IPS DF 6.9 (cell line): ENCODE measurements around the gene EFNA3.
"Not testable (repeated sequence)": the region's sequence is repeated elsewhere in the genome, so short reads cannot be mapped to it uniquely, and the experiment has no call there.

Experiments used
- DNase-seq: peaks from one replicate; pipeline ENCODE4 v3.0.0-alpha.2; 2013; ENCODE audit warnings: low read depth, low spot score
- H3K27ac ChIP-seq: one replicate; pipeline ENCODE4 v1.5.1; 2013; ENCODE audit warnings: low read length, control low read depth
- H3K27me3 ChIP-seq: 2 replicates; pipeline ENCODE4 v1.6.1; 2013; ENCODE audit warnings: mild to moderate bottlenecking, low read length; ENCODE audit not compliant: control insufficient read depth, insufficient read depth
- H3K36me3 ChIP-seq: 2 replicates; pipeline ENCODE4 v1.6.1; 2013; ENCODE audit warnings: low read length; ENCODE audit not compliant: control insufficient read depth, insufficient read depth
- H3K4me1 ChIP-seq: 2 replicates; pipeline ENCODE4 v1.6.1; 2013; ENCODE audit warnings: low read length; ENCODE audit not compliant: control insufficient read depth, insufficient read depth
- H3K4me3 ChIP-seq: 2 replicates; pipeline ENCODE4 v1.5.1; 2013; ENCODE audit warnings: mild to moderate bottlenecking, low read length
- H3K9me3 ChIP-seq: 2 replicates; pipeline ENCODE4 v1.6.1; 2013; ENCODE audit warnings: low read length, inconsistent platforms; ENCODE audit not compliant: control insufficient read depth, insufficient read depth
- WGBS: extraction: QIAGEN DNeasy Blood & Tissue Kit; methylation state at CpG from one replicate; pipeline ENCODE4 v1.1.7; 2013; ENCODE audit warnings: mixed read lengths, missing lambda C conversion rate; ENCODE audit not compliant: insufficient read length, insufficient coverage; 5-methylcytosine and 5-hydroxymethylcytosine counted together

The EFNA3 gene

DNA sequence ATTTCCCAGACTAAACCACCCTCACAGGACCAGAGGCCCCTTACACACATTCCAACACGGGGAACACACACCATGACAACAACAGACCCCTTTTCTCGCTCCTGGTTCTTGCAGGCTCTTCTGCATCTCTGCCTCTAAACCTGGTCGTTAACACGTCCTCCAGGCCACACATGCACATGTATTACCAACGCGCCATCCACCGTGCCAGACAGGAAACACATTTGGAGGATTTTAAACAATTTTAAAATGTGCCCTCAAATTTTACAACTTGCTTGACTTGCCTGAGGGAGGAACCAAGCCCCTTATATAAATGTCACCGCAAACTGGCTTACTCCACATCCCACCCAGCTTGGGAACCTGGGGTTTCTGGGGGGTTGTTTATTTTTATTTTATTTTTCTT, 32.2 kb downstream of the EFNA3 start:
- no CpG with 5 or more reads among the region's 8 CpGs for WGBS
- no peaks in the 10 kb centered on the region for H3K9me3 ChIP-seq
- H3K27me3 ChIP-seq: no peaks in the 10 kb centered on the region; the same call in 1 of the 2 replicates
- H3K36me3 ChIP-seq: no peaks in the 10 kb centered on the region
- DNase-seq: no peak
- 0 out of 2 replicates have a peak, but pooled peaks cover 2% of the 10 kb centered on the region for H3K4me1 ChIP-seq
- no peak overlapping the region for H3K27ac ChIP-seq
- H3K4me3 ChIP-seq: no peak overlapping the region

DNA sequence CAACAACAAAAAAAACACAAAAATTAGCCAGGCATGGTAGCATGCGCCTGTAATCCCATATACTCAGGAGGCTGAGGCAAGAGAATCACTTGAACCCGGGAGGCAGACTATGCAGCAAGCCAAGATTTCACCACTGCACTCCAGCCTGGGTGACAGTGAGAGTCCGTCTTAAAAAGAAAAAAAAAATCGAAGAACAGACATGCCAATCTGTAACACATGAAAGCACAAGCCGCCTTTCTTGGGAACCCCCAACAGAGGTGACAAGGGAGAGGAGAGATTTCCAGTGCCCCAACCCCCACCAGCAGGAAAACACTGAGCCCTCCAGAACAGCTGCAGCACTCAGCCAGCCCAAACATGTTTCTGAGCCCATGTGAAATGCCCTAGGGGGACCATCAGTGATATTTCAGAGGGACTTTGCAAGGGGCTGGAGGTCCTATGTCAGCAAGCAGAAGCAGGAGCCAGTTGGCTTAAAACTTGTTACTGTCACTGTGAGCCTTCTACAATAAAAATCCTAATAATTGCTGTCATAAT, 34.9 kb downstream of the EFNA3 start:
- no peak overlapping the region for H3K27ac ChIP-seq
- no peak overlapping the region for H3K4me3 ChIP-seq
- H3K4me1 ChIP-seq: 0 out of 2 replicates have a peak, but pooled peaks cover 2% of the 10 kb centered on the region
- no peaks in the 10 kb centered on the region for H3K36me3 ChIP-seq
- no peak for DNase-seq
- no peaks in the 10 kb centered on the region; the same call in 1 of the 2 replicates for H3K27me3 ChIP-seq
- no CpG with 5 or more reads among the region's 5 CpGs for WGBS
- H3K9me3 ChIP-seq: no peaks in the 10 kb centered on the region

DNA sequence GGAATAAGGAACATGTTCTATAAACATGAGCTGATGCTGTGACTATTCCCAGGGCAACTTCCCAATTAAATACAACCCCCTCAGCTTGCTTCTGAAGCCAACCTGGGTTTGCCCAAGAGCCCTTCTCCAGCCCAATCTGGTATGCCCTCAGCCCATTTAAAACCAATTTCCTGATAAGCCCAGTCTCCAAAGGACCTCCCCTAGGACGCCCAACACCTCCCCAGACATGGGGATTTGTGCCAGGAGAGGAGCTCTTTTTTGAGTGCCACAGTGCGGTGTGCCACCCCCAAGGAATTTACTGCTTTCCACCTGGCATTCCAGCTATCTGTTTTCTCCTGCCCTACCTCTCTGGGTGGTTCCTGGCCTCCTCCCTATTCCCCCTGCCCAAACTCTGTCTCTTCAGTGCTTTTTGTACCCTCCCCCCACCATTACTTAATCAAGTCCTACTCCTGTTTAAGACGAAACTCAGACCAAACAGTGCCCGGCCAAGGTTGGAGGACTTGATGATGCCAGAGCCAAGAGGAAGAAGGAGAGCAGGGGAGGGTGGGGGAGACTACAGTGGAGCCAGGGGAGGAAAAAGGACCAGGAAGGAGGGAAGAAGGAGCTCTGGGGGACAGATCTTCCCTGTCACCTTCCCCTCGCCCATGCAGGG, 37.6 kb downstream of the EFNA3 start:
- H3K4me3 ChIP-seq: no peak overlapping the region
- DNase-seq: no peak

DNA sequence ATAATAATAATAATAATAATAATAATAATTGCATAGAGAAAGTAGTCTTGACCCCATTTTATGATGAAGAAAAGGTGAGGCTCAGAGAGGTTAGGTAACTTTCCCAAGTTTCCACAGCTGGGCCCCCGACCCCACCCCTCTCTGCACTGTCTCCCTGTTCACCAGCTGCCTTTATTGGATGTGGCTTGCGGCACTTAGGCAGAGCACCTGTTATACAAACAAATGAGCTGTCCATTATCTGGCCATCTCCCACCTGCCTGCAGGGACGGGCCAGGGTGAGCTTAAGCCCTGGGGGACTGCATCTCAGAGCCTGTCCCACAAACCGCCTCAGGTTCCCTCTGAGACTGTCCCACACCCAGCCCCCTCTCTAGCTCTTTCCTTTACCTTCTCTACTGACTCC, 39.0 kb downstream of the EFNA3 start:
- DNase-seq: no peak
- no CpG with 5 or more reads among the region's 4 CpGs for WGBS

More for the DNA sequence above, 37.6 kb downstream of the EFNA3 start:
- H3K36me3 ChIP-seq: no peaks in the 10 kb centered on the region
- H3K9me3 ChIP-seq: no peaks in the 10 kb centered on the region
- no peak overlapping the region for H3K27ac ChIP-seq
- WGBS: no CpG with 5 or more reads among the region's 5 CpGs
- 0 out of 2 replicates have a peak, but pooled peaks cover 2% of the 10 kb centered on the region for H3K4me1 ChIP-seq
- H3K27me3 ChIP-seq: peaks cover 3% of the 10 kb centered on the region

DNA sequence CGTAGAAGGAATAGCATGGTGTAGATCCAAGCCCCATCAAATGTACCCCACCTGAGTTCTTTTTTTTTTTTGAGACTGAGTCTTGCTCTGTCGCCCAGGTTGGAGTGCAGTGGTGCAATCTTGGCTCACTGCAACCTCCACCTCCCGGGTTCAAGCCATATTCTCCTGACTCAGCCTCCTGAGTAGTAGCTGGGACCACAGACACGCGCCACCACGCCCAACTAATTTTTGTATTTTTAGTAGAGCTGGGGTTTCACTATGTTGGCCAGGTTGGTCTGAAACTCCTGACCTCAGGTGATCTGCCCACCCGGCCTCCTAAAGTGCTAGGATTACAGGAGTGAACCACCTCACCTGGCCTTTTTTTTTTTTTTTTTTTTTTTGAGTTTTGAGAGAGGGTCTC, 39.5 kb downstream of the EFNA3 start:
- WGBS: no CpG with 5 or more reads among the region's 7 CpGs
- H3K27ac ChIP-seq, H3K9me3 ChIP-seq, H3K36me3 ChIP-seq, DNase-seq, H3K4me3 ChIP-seq, H3K4me1 ChIP-seq, H3K27me3 ChIP-seq: not testable (repeated sequence)

More for the DNA sequence above, 39.0 kb downstream of the EFNA3 start:
- no peak overlapping the region for H3K27ac ChIP-seq
- H3K4me3 ChIP-seq: no peak overlapping the region
- H3K9me3 ChIP-seq: no peaks in the 10 kb centered on the region
- H3K4me1 ChIP-seq: no peaks in the 10 kb centered on the region
- no peaks in the 10 kb centered on the region for H3K36me3 ChIP-seq
- peaks cover 3% of the 10 kb centered on the region; the same call in 1 of the 2 replicates for H3K27me3 ChIP-seq

DNA sequence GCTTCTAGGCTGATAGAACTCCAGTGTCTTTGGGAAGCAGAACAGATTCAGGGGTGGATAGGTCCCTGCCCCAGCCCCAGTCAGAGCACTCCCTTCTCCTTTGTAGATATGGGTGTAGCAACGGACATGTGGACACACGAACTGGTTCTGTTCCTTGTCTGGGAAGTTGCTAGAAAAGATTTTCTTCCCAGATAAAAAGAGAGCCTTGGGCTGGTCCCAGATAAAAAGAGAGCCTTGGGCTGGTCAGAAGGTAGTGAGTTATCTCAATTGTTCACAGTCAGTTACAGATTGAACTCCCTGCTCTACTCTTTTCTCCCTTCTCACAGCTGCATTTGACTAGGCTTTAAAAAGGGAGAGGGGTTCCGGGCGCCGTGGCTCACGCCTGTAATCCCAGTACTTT, 41.6 kb downstream of the EFNA3 start:
- no peaks in the 10 kb centered on the region for H3K9me3 ChIP-seq
- no peaks in the 10 kb centered on the region for H3K36me3 ChIP-seq
- H3K27me3 ChIP-seq: peaks cover 5% of the 10 kb centered on the region; the same call in 1 of the 2 replicates
- no peak overlapping the region for H3K4me3 ChIP-seq
- peaks cover 3% of the 10 kb centered on the region; the same call in 1 of the 2 replicates for H3K4me1 ChIP-seq
- WGBS: no CpG with 5 or more reads among the region's 6 CpGs
- no peak overlapping the region for H3K27ac ChIP-seq
- no peak for DNase-seq

DNA sequence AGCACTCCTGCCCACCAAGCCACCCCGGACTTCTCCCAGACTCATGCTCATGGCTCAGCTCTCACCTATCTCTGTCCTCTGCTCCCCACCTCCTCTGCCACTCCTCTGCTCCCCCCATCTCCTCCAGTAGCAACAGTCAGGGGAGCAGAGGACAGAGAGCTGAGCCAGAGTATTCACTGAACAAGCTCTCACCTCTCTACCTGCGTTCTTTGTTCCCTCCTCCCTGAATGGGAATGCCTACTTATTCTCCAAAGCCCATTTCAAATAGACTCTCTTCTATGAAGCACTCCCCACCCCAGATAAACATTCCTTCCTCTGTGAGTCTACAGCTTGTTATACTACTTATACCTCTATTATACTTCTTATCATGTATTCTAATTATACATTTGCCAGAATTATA, 42.6 kb downstream of the EFNA3 start:
- peaks cover 8% of the 10 kb centered on the region for H3K4me1 ChIP-seq
- H3K9me3 ChIP-seq: no peaks in the 10 kb centered on the region
- no peak overlapping the region for H3K4me3 ChIP-seq
- H3K36me3 ChIP-seq: no peaks in the 10 kb centered on the region
- no peak overlapping the region for H3K27ac ChIP-seq
- no peak for DNase-seq
- H3K27me3 ChIP-seq: peaks cover 14% of the 10 kb centered on the region; the same call in 1 of the 2 replicates
- WGBS: no CpG with 5 or more reads among the region's 2 CpGs

DNA sequence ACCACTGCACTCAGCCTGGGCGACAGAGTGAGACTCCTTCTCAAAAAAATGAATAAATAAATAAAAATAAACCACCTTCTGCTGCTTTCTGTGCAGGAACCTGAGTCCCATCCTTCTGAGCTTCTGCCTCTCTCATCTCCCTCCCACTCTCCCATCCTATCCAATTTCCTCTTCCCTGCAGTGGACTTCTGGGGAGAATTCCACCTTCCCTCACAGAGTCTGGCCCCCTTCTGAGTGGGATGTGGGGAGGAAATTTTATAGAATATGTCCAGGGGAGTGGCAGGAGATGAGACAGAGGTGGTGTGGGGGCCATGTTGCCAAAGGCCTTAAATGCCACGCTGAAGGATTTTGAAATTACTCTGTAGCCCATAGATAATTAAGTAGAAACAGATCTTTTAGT, 43.7 kb downstream of the EFNA3 start:
- Histone ChIP-seq H3K4me1 (peaks cover 12% of the 10 kb centered on the region), H3K27me3 (peaks cover 25% of the 10 kb centered on the region), H3K9me3 (no peaks in the 10 kb centered on the region), H3K36me3 (no peaks in the 10 kb centered on the region), H3K4me3 (no peak overlapping the region), H3K27ac (no peak overlapping the region)
- WGBS: no CpG with 5 or more reads among the region's 2 CpGs
- no peak for DNase-seq

DNA sequence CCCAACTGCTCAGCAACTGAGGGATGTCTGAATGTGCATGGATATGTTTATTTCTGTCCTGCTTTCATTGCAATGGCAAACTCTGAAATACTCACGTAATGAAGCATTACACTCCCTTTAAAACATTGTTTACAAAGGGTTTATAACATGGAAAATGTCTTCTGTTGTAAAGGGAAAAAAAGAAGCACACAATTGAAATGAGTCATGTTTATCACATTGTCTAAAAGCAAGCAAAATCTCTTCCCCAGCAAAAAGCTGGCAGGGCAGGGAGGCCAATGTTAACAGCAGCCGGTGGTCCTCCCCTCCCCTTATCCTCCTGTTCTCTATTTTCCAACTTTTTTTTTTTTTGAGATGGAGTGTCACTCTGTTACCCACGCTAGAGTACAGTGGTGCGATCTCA, 45.2 kb downstream of the EFNA3 start:
- H3K27me3 ChIP-seq: peaks cover 31% of the 10 kb centered on the region
- H3K36me3 ChIP-seq: no peaks in the 10 kb centered on the region
- no CpG with 5 or more reads among the region's 4 CpGs for WGBS
- no peak for DNase-seq
- peaks cover 13% of the 10 kb centered on the region for H3K4me1 ChIP-seq
- no peaks in the 10 kb centered on the region for H3K9me3 ChIP-seq
- H3K4me3 ChIP-seq: no peak overlapping the region
- no peak overlapping the region for H3K27ac ChIP-seq

DNA sequence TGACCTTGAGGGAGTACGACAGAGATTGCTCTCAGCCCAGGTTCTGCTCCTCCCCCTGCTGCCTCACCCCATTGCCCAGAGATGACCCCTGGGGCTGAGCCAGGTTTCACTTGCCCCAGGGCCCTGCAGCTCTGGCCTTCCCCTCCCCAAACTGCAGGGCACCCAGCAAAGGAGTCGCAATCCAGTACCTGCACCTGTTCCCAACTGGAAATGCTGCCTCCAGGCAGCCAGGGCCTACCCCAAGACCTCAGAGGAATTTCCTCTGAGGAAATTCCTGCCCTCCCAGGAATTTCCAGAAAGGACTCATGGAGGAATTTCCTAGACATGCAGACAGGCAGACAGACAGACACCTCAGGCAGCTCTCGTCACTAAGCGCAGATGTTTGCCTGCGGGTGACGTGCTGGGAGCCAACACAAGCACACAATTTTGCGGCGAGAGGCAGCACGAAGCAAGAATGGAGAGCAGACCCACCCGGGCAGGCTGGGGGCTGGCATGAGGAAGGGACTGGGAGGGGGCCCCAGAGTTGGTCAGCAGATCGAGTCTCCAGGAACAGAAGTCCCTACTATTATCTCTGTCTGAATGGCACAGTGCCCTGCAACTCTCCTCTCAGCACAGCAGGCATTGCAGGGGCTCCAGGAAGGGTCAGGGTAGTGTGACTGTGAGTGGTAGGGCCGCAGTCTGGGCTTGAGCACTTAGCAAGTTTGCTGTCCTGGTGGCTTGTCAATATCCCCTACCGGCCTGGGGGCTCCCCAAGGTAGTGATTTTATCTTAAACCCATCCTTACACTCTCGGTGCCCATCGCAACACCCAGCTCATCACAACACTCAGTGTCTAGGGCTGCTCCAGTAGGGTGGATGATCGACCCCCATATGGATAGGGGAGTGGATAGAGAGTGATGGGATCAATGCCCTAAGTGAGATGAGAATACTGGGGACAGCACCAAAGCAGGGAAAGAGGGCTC, 46.1 kb downstream of the EFNA3 start:
- WGBS: no CpG with 5 or more reads among the region's 16 CpGs
- H3K36me3 ChIP-seq: no peaks in the 10 kb centered on the region
- DNase-seq: no peak
- H3K4me3 ChIP-seq: no peak overlapping the region
- H3K27me3 ChIP-seq: peaks cover 31% of the 10 kb centered on the region
- H3K9me3 ChIP-seq: no peaks in the 10 kb centered on the region
- H3K27ac ChIP-seq: no peak overlapping the region
- peaks cover 22% of the 10 kb centered on the region for H3K4me1 ChIP-seq
